OCI-LY3 (cell line): ENCODE data around the gene FRMD6.

Source experiments
- H2AFZ ChIP-seq: fragments of 200-600, 300-600 bp; shearing (Covaris generic); 2 replicates; pipeline ENCODE4 v1.6.0; 2014; ENCODE audit warnings: antibody characterized with exemption, low read depth, low read length
- H3K27ac ChIP-seq: fragments of 200-600, 300-600 bp; sonication (generic); 2 replicates; pipeline ENCODE4 v1.5.1; 2014; ENCODE audit warnings: mild to moderate bottlenecking, low read length, moderate library complexity, mixed read lengths
- H3K27me3 ChIP-seq: fragments of 200-600, 300-600 bp; sonication (generic); 2 replicates; pipeline ENCODE4 v1.6.1; 2014; ENCODE audit warnings: low read depth, low read length, mixed read lengths
- H3K36me3 ChIP-seq: fragments of 200-600, 300-600 bp; sonication (generic); replicated peaks from 2 replicates; pipeline ENCODE3; 2014; ENCODE audit warnings: low read depth, low read length, mixed read lengths
- H3K4me1 ChIP-seq: fragments of 300-600, 200-600 bp; sonication (generic); 2 replicates; pipeline ENCODE4 v1.6.1; 2014; ENCODE audit warnings: low read length, mixed read lengths
- H3K4me2 ChIP-seq: fragments of 200-600, 300-600 bp; sonication (generic); 2 replicates; pipeline ENCODE4 v1.6.1; 2014; ENCODE audit warnings: low read length, mixed read lengths
- H3K4me3 ChIP-seq: fragments of 300-600, 200-600 bp; sonication (generic); 2 replicates; pipeline ENCODE4 v1.5.1; 2014; ENCODE audit warnings: antibody characterized with exemption, mild to moderate bottlenecking, low read length, moderate library complexity
- H3K79me2 ChIP-seq: fragments of 300-600, 200-600 bp; shearing (Covaris generic); 2 replicates; pipeline ENCODE4 v1.6.1; 2014; ENCODE audit warnings: mild to moderate bottlenecking, low read length, mixed read lengths
- H3K9ac ChIP-seq: fragments of 300-600, 200-600 bp; shearing (Covaris generic); 2 replicates; pipeline ENCODE4 v1.6.0; 2014; ENCODE audit warnings: mild to moderate bottlenecking, low read length, moderate library complexity
- H3K9me3 ChIP-seq: fragments of 200-600, 300-600 bp; shearing (Covaris generic); 2 replicates; pipeline ENCODE4 v1.6.1; 2014; ENCODE audit warnings: low read length, mixed read lengths; ENCODE audit not compliant: insufficient read depth
- H4K20me1 ChIP-seq: fragments of 200-600, 300-600 bp; sonication (generic); 2 replicates; pipeline ENCODE4 v1.6.1; 2016; ENCODE audit warnings: low read length, mixed read lengths; ENCODE audit not compliant: insufficient read depth
- EZH2phosphoT487 ChIP-seq: fragments of 200-600 bp; shearing (Covaris generic); IDR thresholded peaks from 2 replicates; pipeline ENCODE4 v1.6.1; 2018; ENCODE audit warnings: antibody characterized with exemption, mixed run types, low read depth
- TF ChIP-seq, protein P1 (sequence below): fragments of 200-600, 300-600 bp; sonication (generic); IDR thresholded peaks from 2 replicates; pipeline ENCODE4 v1.5.1; 2014; ENCODE audit warnings: antibody characterized with exemption, low read length, low read depth

FRMD6 gene

DNA sequence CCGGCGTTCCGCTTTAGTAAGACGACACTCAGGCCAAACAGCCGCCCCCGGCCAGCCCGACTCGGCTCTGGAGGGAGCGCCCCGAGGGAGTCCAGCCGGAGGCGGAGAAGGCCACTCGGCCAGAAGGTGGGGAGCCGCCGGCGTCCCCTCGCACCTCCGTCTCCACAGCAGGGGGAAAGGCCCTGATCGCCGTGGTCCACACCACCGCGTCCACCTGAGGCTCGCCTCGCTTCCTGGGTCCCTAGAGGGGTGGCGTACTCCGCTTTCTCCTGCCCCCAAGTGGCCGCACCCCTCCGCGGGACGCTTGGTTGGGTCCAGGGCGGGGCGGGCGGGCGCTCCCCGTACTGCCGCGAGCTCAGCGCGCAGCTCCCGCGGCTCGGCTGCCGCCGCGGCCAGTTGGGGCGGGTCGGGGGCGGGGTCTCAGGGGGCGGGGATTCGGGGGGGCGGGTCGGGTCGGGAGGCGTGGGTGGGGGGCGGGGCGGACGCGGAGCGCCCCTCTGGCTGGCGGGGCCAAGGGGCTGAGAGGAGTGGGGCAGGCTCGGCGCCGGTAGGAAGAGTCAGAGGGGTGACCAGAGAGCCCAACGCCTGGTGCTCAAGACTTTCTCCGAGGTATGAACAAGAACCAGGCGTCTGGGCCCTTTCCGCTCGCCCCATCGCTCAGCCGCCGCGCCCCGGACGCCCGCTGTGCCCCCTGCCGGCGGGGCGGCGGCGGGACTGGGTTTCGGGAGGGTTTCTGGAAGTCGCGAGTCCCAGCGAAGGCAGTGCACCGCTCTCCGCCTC lies at the start of gene FRMD6:
TSS of gene FRMD6 (plus strand) at position 523 of the 780 bp plus-strand sequence. CDS start 37,927 bp downstream, outside the sequence.
- Histone ChIP-seq H3K4me3 (peak within 1 kb of the TSS; percentile 94), H3K9ac (peak within 1 kb of the TSS; percentile 76), H3K36me3 (no peaks in the 10 kb centered on the region), H3K27me3 (peaks cover 18% of the 10 kb centered on the region), H2AFZ (peak within 1 kb of the TSS; percentile 85), H3K9me3 (no peaks in the 10 kb centered on the region), H3K4me1 (peaks cover 22% of the 10 kb centered on the region), H3K27ac (peak within 1 kb of the TSS; percentile 47), H3K79me2 (no peaks in the 10 kb centered on the region), H3K4me2 (peak within 1 kb of the TSS; percentile 93), H4K20me1 (no peaks in the 10 kb centered on the region)
- TF ChIP-seq EZH2phosphoT487 = no peak
- TF ChIP-seq, protein P1, sequence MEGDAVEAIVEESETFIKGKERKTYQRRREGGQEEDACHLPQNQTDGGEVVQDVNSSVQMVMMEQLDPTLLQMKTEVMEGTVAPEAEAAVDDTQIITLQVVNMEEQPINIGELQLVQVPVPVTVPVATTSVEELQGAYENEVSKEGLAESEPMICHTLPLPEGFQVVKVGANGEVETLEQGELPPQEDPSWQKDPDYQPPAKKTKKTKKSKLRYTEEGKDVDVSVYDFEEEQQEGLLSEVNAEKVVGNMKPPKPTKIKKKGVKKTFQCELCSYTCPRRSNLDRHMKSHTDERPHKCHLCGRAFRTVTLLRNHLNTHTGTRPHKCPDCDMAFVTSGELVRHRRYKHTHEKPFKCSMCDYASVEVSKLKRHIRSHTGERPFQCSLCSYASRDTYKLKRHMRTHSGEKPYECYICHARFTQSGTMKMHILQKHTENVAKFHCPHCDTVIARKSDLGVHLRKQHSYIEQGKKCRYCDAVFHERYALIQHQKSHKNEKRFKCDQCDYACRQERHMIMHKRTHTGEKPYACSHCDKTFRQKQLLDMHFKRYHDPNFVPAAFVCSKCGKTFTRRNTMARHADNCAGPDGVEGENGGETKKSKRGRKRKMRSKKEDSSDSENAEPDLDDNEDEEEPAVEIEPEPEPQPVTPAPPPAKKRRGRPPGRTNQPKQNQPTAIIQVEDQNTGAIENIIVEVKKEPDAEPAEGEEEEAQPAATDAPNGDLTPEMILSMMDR = peak; percentile 69

- no peaks in the 10 kb centered on the region for H3K36me3 ChIP-seq
- H3K4me2 ChIP-seq = no peak overlapping the region
- no peak overlapping the region for H3K27ac ChIP-seq
- peaks cover 11% of the 10 kb centered on the region; the same call in 1 of the 2 replicates for H3K27me3 ChIP-seq
- H3K79me2 ChIP-seq = no peaks in the 10 kb centered on the region
- peaks cover 4% of the 10 kb centered on the region; the same call in 1 of the 2 replicates for H3K4me1 ChIP-seq
- no peak overlapping the region for H3K4me3 ChIP-seq
- no peaks in the 10 kb centered on the region for H3K9me3 ChIP-seq
- TF ChIP-seq, protein P1 = no peak
- TF ChIP-seq EZH2phosphoT487 = no peak
- H3K9ac ChIP-seq = no peak overlapping the region
- H4K20me1 ChIP-seq = no peaks in the 10 kb centered on the region
- H2AFZ ChIP-seq = no peak overlapping the region
Measured at GRCh38 chr14:51602310-51602709, 49.4 kb upstream of the FRMD6 start.

- no peak overlapping the region for H3K27ac ChIP-seq
- no peak overlapping the region for H3K4me2 ChIP-seq
- no peak overlapping the region for H3K4me3 ChIP-seq
- no peaks in the 10 kb centered on the region for H3K79me2 ChIP-seq
- no peak overlapping the region for H3K9ac ChIP-seq
- TF ChIP-seq, protein P1 = no peak
- no peak for TF ChIP-seq EZH2phosphoT487
- H3K27me3 ChIP-seq = peaks cover 11% of the 10 kb centered on the region; the same call in 1 of the 2 replicates
- no peak overlapping the region for H2AFZ ChIP-seq
- no peaks in the 10 kb centered on the region for H4K20me1 ChIP-seq
- peaks cover 9% of the 10 kb centered on the region; the same call in 1 of the 2 replicates for H3K4me1 ChIP-seq
- H3K9me3 ChIP-seq = no peaks in the 10 kb centered on the region
- no peaks in the 10 kb centered on the region for H3K36me3 ChIP-seq
Measured at GRCh38 chr14:51603495-51603894, 48.2 kb upstream of the FRMD6 start.

GRCh38 chr14:51604073-51604472 lies 47.6 kb upstream of the FRMD6 start:
- no peaks in the 10 kb centered on the region for H4K20me1 ChIP-seq
- H3K4me1 ChIP-seq = peaks cover 9% of the 10 kb centered on the region; the same call in 1 of the 2 replicates
- H3K27ac ChIP-seq = no peak overlapping the region
- no peak overlapping the region for H3K4me3 ChIP-seq
- TF ChIP-seq, protein P1 = no peak
- no peak for TF ChIP-seq EZH2phosphoT487
- no peak overlapping the region for H2AFZ ChIP-seq
- H3K27me3 ChIP-seq = peaks cover 11% of the 10 kb centered on the region; the same call in 1 of the 2 replicates
- no peak overlapping the region for H3K4me2 ChIP-seq
- H3K36me3 ChIP-seq = no peaks in the 10 kb centered on the region
- H3K9ac ChIP-seq = no peak overlapping the region
- no peaks in the 10 kb centered on the region for H3K9me3 ChIP-seq
- no peaks in the 10 kb centered on the region for H3K79me2 ChIP-seq
